Astrocyte of the cerebellum (primary cell): ENCODE measurements around the gene SST.
"Not testable (repeated sequence)": the region's sequence is repeated elsewhere in the genome, so short reads cannot be mapped to it uniquely, and the experiment has no call there.

Experiments used
- DNase-seq: peaks from one replicate; pipeline ENCODE4 v3.0.0-alpha.2; 2011; ENCODE audit warnings: low read depth
- H3K4me3 ChIP-seq: 2 replicates; pipeline ENCODE4 v1.5.1; 2011; ENCODE audit warnings: mild to moderate bottlenecking, low read depth, low read length, moderate library complexity
- CTCF ChIP-seq: IDR thresholded peaks from 2 replicates; pipeline ENCODE4 v1.5.1; 2012; ENCODE audit warnings: low read length, low read depth, moderate library complexity, mild to moderate bottlenecking; ENCODE audit errors: missing control alignments
- in situ Hi-C: cut with HindIII; loops from 2 replicates; pipeline ENCODE4 v1.10.0; 2017; ENCODE audit warnings: low sequenced_read_pairs

Gene SST

GRCh38 chr3:187686621-187687273 is 16.6 kb upstream of the SST start:
- in situ Hi-C loops, result loop anchor here (5.0 to 25.0 kb wide), 2 partner anchors 474 to 574 kb away; no protein-coding TSS in a partner anchor
- TF ChIP-seq CTCF, result no peak
- no peak overlapping the region for H3K4me3 ChIP-seq
- DNase-seq, result no peak

- H3K4me3 ChIP-seq, result no peak overlapping the region
- TF ChIP-seq CTCF, result no peak
- DNase-seq, result no peak
- in situ Hi-C loops, result loop anchor here (5.0 to 25.0 kb wide), 2 partner anchors 474 to 574 kb away; no protein-coding TSS in a partner anchor
Measured at GRCh38 chr3:187685948-187686347, 15.8 kb upstream of the SST start.

- TF ChIP-seq CTCF, result no peak
- DNase-seq, result no peak
- H3K4me3 ChIP-seq, result no peak overlapping the region
- in situ Hi-C loops, result loop anchor here (5.0 to 25.0 kb wide), 2 partner anchors 473 to 573 kb away; no protein-coding TSS in a partner anchor
Measured at GRCh38 chr3:187684880-187685279, 14.7 kb upstream of the SST start.

GRCh38 chr3:187684444-187684843 is 14.2 kb upstream of the SST start:
- in situ Hi-C loops, result loop anchor here (25.0 kb wide), 1 partner anchor 472 kb away; no protein-coding TSS in a partner anchor
- H3K4me3 ChIP-seq, result no peak overlapping the region
- no peak for DNase-seq
- TF ChIP-seq CTCF, result no peak

GRCh38 chr3:187681756-187682155 is 11.6 kb upstream of the SST start:
- not testable (repeated sequence) for DNase-seq, H3K4me3 ChIP-seq
- in situ Hi-C loops, result loop anchor here (25.0 kb wide), 1 partner anchor 469 kb away; no protein-coding TSS in a partner anchor

GRCh38 chr3:187679638-187680396 is 9.6 kb upstream of the SST start:
- TF ChIP-seq CTCF, result peak; percentile 98
- H3K4me3 ChIP-seq, result no peak overlapping the region
- in situ Hi-C loops, result loop anchor here (10.0 to 25.0 kb wide), 2 partner anchors 365 to 468 kb away; no protein-coding TSS in a partner anchor
- no peak for DNase-seq
